Stomach (tissue), 9 donors: ENCODE measurements around the gene C10orf67. TPM values are rescaled to one million over a fixed set of nuclear protein-coding genes. Genes with fewer than 3 reads are reported as not detected.

ENCODE experiments used
- DNase-seq, 2 donors: peaks; one replicate each; pipeline versions ENCODE4 v3.0.0 to v3.0.0-alpha.2; 2013 to 2019
- H3K27ac ChIP-seq, 5 donors: fragments of 200-600 bp in 4 of 5; sonication (generic) in 4 of 5; one replicate each; pipeline ENCODE4 v1.5.1; 2013 to 2019; ENCODE audit warnings: mild to moderate bottlenecking in 1 of 5, moderate library complexity in 1 of 5
- H3K27me3 ChIP-seq, 3 donors: fragments of 200-600 bp; sonication (generic); one replicate each; pipeline ENCODE4 v1.5.1; 2017 to 2019; ENCODE audit warnings: mixed run types in 1 of 3
- H3K36me3 ChIP-seq, 4 donors: fragments of 200-600 bp; sonication (generic); 1 replicate in 3 of 4; 2 replicates in 1 of 4; pipeline ENCODE4 v1.5.1; 2016 to 2019
- H3K4me1 ChIP-seq, 4 donors: fragments of 200-600 bp; sonication (generic); one replicate each; pipeline ENCODE4 v1.5.1; 2016 to 2019
- H3K4me3 ChIP-seq, 4 donors: fragments of 200-600 bp; sonication (generic) in 3 of 4; one replicate each; pipeline ENCODE4 v1.5.1; 2016 to 2019; ENCODE audit warnings: mild to moderate bottlenecking in 1 of 4
- H3K9me3 ChIP-seq, 4 donors: fragments of 200-600 bp; sonication (generic); one replicate each; pipeline ENCODE4 v1.5.1; 2016 to 2019
- EP300 ChIP-seq: sonication (generic); formaldehyde crosslinking; IDR thresholded peaks from one replicate; pipeline ENCODE4 v1.6.1; 2017; ENCODE audit warnings: antibody characterized with exemption
- POLR2A ChIP-seq, 4 donors: fragments of 450-650 bp; IDR thresholded peaks; one replicate each; pipeline ENCODE4 v1.6.1; 2016; ENCODE audit warnings: antibody characterized with exemption in 4 of 4, control low read depth in 2 of 4, mild to moderate bottlenecking in 1 of 4, moderate library complexity in 1 of 4
- POLR2AphosphoS5 ChIP-seq, 3 donors: sonication (generic); formaldehyde crosslinking; IDR thresholded peaks; one replicate each; pipeline ENCODE4 v1.6.1; 2016; ENCODE audit warnings: antibody characterized with exemption in 3 of 3
- WGBS, 5 donors: extraction: QIAGEN DNeasy Blood & Tissue Kit in 3 of 5; methylation state at CpG; one replicate each; pipeline versions ENCODE4 v1.1.5 to v1.1.7; 2013 to 2018; 5-methylcytosine and 5-hydroxymethylcytosine counted together
- intact Hi-C: fragments of 100-400 bp; cut with DNase I; formaldehyde crosslinking; loops from one replicate; pipeline ENCODE4 v1.15.1; 2023; ENCODE audit warnings: low total_unique reads
- polyA plus RNA-seq, 3 donors: library from polyadenylated mRNA; stranded (reverse); fragments of 200-250 nt; gene quantifications; one replicate each; pipeline ENCODE4 v1.2.3, GENCODE V29; 2013
- total RNA-seq, 5 donors: library from RNA; depleted of rRNA; stranded (reverse); fragments of >200 nt; gene quantifications; one replicate each; pipeline versions ENCODE4 v1.1.0 to v1.2.3, GENCODE V29; 2014 to 2016
- TF ChIP-seq, protein P1 (sequence below), 7 experiments: fragments of 450-650 bp in 4 of 7; fragments of 200-600 bp in 3 of 7; sonication (generic) in 3 of 7; IDR thresholded peaks; one replicate each; pipeline ENCODE4 v1.5.1; 2016 to 2019; ENCODE audit warnings: antibody characterized with exemption in 7 of 7, control low read depth in 2 of 7, mild to moderate bottlenecking in 1 of 7
- donor health status: healthy with polysubstance abuse.
- donor health status: Bipolar disorder and iron deficiency.
- donor health status: healthy.

The C10orf67 gene
- total and polyA plus RNA-seq, 8 donors, result 0.18 to 1.2 (median 0.31) TPM; not detected in 5

GRCh38 chr10:23364378-23364777, 19.8 kb upstream of the C10orf67 start:
- TF ChIP-seq POLR2A (IDR thresholded peaks at IDR 0.05) (no peak), POLR2AphosphoS5 (IDR thresholded peaks at IDR 0.05) (no peak), EP300 (no peak)
- TF ChIP-seq, protein P1, sequence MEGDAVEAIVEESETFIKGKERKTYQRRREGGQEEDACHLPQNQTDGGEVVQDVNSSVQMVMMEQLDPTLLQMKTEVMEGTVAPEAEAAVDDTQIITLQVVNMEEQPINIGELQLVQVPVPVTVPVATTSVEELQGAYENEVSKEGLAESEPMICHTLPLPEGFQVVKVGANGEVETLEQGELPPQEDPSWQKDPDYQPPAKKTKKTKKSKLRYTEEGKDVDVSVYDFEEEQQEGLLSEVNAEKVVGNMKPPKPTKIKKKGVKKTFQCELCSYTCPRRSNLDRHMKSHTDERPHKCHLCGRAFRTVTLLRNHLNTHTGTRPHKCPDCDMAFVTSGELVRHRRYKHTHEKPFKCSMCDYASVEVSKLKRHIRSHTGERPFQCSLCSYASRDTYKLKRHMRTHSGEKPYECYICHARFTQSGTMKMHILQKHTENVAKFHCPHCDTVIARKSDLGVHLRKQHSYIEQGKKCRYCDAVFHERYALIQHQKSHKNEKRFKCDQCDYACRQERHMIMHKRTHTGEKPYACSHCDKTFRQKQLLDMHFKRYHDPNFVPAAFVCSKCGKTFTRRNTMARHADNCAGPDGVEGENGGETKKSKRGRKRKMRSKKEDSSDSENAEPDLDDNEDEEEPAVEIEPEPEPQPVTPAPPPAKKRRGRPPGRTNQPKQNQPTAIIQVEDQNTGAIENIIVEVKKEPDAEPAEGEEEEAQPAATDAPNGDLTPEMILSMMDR (IDR thresholded peaks at IDR 0.05), result no peak
- intact Hi-C loops, result no loop called here

GRCh38 chr10:23363793-23364135, 19.2 kb upstream of the C10orf67 start:
- DNase-seq, result no peak
- 83 to 92% (median 91%) methylated on average over 5 of the region's 5 CpGs for WGBS, 5 donors
- no peak overlapping the region for H3K4me3 ChIP-seq
- TF ChIP-seq POLR2AphosphoS5 (IDR thresholded peaks at IDR 0.05), result no peak
- TF ChIP-seq, protein P1 (IDR thresholded peaks at IDR 0.05), result no peak
- intact Hi-C loops, result no loop called here
- H3K27me3 ChIP-seq, result no peaks in the 10 kb centered on the region
- no peaks in the 10 kb centered on the region for H3K9me3 ChIP-seq
- no peaks in the 10 kb centered on the region for H3K36me3 ChIP-seq
- no peak overlapping the region for H3K27ac ChIP-seq
- peaks cover 0 to 4% (median 0%) of the 10 kb centered on the region in 4 donors for H3K4me1 ChIP-seq

More at GRCh38 chr10:23364378-23364777, 19.8 kb upstream of the C10orf67 start:
- no peaks in the 10 kb centered on the region for H3K9me3 ChIP-seq
- no peaks in the 10 kb centered on the region for H3K27me3 ChIP-seq
- H3K36me3 ChIP-seq, result no peaks in the 10 kb centered on the region
- H3K4me1 ChIP-seq, result peaks cover 0 to 10% (median 3%) of the 10 kb centered on the region in 4 donors
- H3K27ac ChIP-seq, result no peak overlapping the region
- no peak for DNase-seq
- H3K4me3 ChIP-seq, result no peak overlapping the region
- 48 to 63% (median 51%) methylated on average over 5 of the region's 5 CpGs for whole genome bisulfite sequencing, 5 donors

DNA sequence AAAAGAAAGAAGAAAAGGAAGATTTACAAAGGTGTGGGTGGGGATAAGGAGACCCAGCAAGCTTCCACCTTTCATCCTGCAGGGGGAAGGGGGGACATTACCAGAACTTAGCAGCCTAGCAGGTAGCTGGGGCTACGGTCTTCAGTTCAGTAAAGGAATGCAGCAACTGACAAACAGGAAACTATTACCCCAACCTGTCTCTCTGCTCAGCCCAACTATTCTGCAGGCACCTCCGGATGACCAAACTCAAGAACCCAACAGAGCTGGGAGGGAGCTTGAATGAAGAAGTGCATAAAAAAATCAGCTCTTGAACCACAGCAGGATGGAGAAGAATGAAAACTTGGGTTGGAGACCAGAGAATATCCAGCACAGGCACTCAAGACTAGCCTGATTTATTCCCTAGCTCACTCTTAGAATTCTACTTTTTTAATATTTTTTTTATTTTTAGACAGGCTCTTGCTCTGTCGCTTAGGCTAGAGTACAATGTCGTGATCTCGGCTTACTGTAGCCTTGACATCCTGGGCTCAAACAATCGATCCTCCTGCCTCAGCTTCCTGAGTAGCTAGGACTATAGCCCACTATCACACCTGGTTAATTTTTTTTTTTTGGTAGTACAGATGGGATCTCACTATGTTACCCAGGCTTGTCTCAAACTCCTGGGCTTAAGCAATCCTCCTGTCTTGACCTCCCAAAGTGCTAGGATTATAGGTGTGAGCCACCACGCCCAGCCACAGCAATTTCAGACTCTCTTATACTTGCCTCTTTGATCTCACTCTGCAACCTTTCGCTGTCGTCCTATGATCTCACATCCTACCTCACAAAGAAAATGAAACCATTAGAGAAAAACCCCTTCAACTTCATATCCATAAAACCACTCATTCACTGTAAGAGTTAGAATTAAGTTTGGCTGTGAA, 18.5 kb upstream of the C10orf67 start:
- Histone ChIP-seq H3K27me3 (no peaks in the 10 kb centered on the region), H3K4me3 (no peak overlapping the region), H3K9me3 (no peaks in the 10 kb centered on the region), H3K4me1 (no peaks in the 10 kb centered on the region), H3K27ac (no peak overlapping the region), H3K36me3 (no peaks in the 10 kb centered on the region)
- no peak for TF ChIP-seq POLR2AphosphoS5 (IDR thresholded peaks at IDR 0.05)
- 73 to 79% (median 74%) methylated on average over 9 of the region's 9 CpGs for WGBS, 5 donors
- DNase-seq, result no peak
- intact Hi-C loops, result no loop called here

GRCh38 chr10:23362069-23362830, 17.7 kb upstream of the C10orf67 start:
- Histone ChIP-seq H3K27me3 (no peaks in the 10 kb centered on the region), H3K36me3 (no peaks in the 10 kb centered on the region), H3K4me3 (no peak overlapping the region), H3K4me1 (no peaks in the 10 kb centered on the region), H3K9me3 (no peaks in the 10 kb centered on the region), H3K27ac (no peak overlapping the region)
- TF ChIP-seq EP300 (no peak), POLR2A (IDR thresholded peaks at IDR 0.05) (no peak), POLR2AphosphoS5 (IDR thresholded peaks at IDR 0.05) (no peak)
- TF ChIP-seq, protein P1 (IDR thresholded peaks at IDR 0.05), result no peak
- 90 to 100% (median 100%) methylated on average over 1 of the region's 1 CpG for WGBS, 5 donors
- DNase-seq, result no peak
- intact Hi-C loops, result no loop called here
